ENCODE data around the gene RTL10.

The RTL10 gene

DNA sequence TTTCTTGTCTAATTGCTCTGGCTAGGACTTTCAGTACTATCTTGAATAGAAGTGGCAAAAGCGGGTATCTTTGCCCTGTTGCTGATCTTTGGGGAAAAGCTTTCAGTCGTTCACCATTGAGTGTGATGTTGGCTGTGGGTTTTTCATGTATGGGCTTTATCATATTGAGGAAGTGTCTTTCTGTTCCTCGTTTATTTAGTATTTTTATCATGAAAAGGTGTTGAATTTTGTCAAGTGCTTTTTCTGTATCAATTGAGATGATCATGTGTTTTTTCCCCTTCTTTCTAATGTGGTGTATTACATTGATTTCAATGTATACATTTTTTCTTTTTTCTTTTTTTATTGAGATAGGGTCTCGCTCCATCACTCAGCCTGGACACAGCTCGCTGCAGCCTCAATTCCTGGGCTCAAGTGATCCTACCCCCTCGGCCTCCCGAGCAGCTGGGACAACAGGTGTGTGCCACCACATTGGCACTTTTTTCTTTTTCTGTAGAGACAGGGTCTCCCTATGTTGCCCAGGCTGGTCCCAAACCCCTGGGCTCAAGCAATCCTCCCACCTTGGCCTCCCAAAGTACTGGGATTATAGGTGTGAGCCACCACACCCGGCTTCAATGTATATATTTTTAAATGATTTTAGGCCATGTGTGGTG is 5.3 kb upstream of the RTL10 start:
- no peak for DNase-seq

GRCh38 chr22:19857382-19857781 is 2.7 kb upstream of the RTL10 start:
- DNase-seq, result no peak

DNA sequence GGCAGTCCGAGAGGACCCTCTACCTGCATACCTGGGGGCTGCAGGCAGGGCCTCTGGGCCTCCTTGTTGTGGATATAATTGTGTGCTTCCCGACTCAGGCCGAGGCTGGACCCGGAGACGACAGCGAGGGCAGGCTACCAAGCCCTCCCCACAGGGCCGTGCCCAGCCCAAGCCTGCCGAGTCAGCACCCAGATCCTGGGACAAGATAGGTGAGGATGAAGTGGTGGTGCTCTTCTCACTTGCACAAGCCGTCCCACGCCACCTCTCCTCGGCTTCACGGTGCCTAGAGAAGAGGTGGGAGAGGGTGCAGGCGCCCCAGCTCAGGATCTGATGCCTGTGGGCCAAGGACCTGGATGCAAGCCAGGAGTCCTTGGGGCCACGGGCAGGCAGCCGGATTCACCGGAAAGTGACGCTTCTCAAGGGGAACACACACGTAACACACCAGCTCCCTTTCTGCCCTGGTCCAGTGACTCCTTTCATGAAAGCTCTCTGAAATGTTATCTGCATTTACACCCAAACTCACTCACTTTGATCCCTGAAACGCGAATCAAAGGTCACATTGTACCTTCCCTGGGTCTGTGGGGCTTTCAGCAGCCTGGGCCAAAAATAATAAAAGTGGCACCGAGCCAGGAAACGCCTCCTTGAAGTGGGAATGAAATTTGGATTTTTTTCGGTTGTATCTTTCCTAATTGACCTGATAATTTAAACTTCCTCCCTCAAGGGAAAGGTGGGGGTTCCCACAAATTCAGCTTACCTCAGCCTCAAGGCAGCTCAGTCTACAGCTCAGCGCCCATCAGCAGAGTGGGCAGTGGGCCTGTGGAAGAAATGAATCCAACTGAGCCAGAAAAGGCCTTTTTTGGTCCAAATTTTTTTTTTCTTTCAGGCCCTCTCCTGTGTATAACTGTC is 1.1 kb upstream of the RTL10 start:
- peak; percentile 31 to 39 for DNase-seq

DNA sequence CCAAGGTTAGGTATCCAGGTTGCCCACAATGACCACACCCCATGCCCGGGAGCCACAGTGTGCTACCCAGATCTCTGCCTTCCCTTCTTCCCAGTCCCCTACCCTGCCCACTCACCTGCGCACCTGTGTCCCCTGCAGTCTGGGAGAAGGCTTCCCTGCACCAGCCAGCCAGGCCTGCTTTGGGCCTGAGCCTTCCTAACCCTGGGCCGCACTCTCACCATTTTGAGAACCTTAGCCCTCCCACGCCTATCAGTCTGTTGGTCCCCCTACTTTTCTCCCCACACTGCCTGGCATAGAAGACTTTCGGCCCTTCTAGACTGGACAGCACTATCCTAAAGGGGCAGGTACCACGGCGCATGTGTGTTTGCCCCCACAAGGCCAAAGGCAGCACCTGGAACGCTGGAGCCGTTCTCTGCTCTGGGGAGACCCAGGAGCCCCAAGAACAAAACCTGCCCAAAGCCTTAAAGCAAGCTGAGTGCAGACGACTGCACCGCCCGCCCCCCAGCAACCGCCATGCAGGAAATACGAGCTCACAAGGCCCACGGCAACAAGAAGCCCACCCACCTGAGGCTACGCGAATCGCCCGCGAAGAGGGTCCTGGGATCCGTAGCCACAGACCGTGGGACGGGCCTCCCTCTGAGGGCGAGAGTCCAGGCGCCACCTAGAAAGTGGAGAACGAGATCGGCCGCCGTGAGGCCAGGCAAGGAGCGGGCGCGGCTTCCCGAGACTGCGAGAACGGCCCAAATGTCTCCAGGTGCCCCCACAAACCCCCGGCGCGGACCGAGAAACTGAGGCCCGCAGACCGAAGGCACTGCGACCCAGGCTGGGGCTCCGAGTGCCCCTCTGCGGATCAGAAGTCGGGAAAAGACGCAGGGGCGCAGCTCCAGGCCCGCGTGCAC is 546 bp downstream of the RTL10 start:
- DNase-seq, result no peak

DNA sequence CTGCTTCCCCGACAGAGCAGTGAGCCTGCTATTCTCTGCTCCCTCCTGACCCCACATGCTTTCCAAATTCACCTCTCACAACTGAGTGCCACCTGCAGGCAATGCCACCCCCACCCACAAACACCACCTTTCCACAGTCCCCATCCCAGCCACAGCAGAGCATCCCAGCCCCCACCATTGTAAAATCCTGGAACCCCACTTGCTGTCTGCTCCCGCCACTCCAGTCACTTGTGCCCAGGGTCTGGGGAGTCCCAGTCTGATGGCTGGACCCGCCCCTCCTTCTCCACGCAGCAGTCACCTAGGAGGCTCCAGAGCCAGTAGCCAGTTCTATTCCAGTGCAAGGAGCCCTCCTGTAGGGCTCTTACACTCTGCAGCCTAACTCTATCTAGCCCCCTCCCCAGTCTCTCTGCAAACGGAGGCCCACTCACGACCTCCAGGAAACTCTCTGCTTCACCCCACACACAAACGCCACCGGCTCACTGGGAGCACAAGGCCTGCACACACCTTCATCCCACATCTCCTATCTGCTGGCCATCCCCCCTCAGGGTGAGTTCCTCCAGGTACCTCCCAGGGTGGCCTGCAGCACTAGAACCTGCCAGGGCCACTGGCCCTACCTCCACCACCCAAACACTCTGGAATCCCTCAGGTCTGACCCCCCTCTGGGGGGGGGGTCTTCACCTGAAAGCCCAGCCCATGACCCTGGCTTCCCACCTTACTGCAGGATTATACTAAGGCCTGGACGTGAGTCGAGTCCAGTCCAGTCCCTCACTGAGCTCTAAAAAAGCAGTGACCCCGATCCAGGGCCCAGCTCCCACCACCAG is 1.4 kb downstream of the RTL10 start:
- no peak for DNase-seq

DNA sequence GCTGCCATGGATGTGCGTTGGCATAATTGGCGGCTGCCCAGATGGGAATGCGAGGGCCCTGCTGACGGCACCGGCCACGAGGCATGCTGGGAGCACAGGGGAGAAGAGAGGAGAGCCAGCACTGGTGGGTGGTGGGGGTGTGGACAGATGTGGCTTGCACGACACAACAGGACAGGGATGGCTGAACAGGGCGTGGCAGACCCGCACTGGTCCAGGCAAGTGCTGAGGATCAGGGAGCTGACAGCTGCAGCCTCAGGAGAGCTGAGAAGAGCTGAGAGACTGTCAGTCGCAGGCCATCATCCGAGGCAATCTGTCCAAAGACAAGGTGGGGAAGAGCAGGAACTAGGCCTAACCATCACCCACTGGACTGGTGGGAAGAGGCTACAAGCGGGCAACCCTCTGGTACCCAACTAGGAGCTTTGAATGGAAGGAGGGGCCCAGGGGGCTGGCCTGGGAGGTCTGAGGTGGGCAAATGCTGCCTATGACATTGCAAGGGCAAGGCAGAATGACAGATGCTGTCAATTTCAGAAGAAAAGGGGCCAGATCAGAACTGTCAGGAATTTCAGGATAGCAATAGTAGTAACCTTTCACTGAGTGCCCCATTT is 2.4 kb downstream of the RTL10 start:
- DNase-seq, result no peak

- no peak for DNase-seq
These were observed 3.1 kb downstream of the RTL10 start for GRCh38 chr22:19851291-19852176.

GRCh38 chr22:19850763-19851109 is 3.9 kb downstream of the RTL10 start:
- no peak for DNase-seq

- no peak for DNase-seq
These were observed 4.6 kb downstream of the RTL10 start for GRCh38 chr22:19849835-19850762.

GRCh38 chr22:19848298-19849224 is 6.1 kb downstream of the RTL10 start:
- no peak for DNase-seq

DNA sequence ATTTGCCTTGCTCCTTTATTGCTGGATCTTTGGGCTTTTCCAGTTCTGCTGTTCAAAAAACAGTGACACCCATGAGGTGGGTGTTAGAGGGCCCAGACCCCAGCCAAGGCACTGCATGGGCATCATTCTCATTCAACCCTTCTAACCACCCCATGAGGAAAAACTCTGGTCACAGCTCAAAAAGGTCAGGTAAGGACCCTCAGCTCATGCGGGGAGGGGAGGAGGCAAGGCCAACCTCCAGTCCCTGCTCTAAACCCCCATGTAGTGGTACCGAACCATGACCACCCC is 7.4 kb downstream of the RTL10 start:
- DNase-seq, result no peak

GRCh38 chr22:19846620-19847344 is 7.9 kb downstream of the RTL10 start:
- DNase-seq, result no peak

GRCh38 chr22:19845054-19845722 is 9.5 kb downstream of the RTL10 start:
- DNase-seq, result no peak

- DNase-seq, result no peak
These were observed 10.2 kb downstream of the RTL10 start for GRCh38 chr22:19844377-19845053.

DNA sequence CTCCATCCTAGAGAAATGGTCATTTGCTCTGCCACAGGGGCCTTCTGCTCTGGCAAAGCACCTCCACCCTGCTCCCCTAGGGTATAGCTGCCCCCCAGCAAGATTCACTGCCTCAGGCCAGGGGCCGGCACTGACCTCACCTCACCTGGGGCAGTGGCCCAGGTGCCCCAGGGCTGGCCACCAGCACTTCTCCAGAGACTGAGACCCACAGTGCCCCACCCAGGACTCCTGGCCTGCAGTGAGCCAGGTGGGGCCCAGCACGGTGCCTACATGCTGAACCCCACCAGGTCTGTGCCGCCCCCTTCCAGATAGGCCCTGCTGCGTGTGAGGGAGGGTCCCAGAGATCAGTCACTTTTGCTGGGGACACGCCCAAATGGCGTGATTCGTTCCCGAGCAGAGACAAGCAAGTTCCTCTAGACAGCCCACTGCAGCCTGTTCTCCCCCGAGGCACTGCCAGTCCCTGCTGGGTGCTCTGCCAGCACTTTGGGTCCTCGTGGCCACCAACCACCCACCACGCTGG is 10.8 kb downstream of the RTL10 start:
- DNase-seq, result no peak

GRCh38 chr22:19843107-19843856 is 11.4 kb downstream of the RTL10 start:
- DNase-seq, result no peak

All from activated CD4-positive, alpha-beta T cell treated with anti-CD3 and anti-CD28 coated beads, Interleukin-2, amount 50 U/mL, for 4 hours (primary cell).